Left lung (tissue), 10 donors: Measurements from ENCODE around the gene ACTN4. TPM values are rescaled to one million over a fixed set of nuclear protein-coding genes. Genes with fewer than 3 reads are reported as not detected.

Experiments
- ATAC-seq: fragments of 200-7000 bp; cut with Tn5 transposase; one replicate; pipeline ENCODE4 v1.9.1; 2020; ENCODE audit warnings: moderate library complexity
- DNase-seq, 4 donors: peaks; one replicate each; pipeline ENCODE4 v3.0.0-alpha.2; 2013 to 2020
- H3K27ac ChIP-seq, 2 donors: fragments of 200-600 bp; sonication (generic) in 1 of 2; one replicate each; pipeline versions ENCODE4 v1.5.0 to v1.8.0; 2020 to 2021
- H3K27me3 ChIP-seq, 2 donors: fragments of 200-600 bp; sonication (generic) in 1 of 2; one replicate each; pipeline versions ENCODE4 v1.5.0 to v1.8.0; 2020 to 2021
- H3K36me3 ChIP-seq, 2 donors: fragments of 200-600 bp; sonication (generic) in 1 of 2; one replicate each; pipeline versions ENCODE4 v1.5.0 to v1.8.0; 2020 to 2021
- H3K4me1 ChIP-seq, 2 donors: fragments of 200-600 bp; one replicate each; pipeline ENCODE4 v1.8.0; 2021
- H3K4me3 ChIP-seq, 2 donors: fragments of 200-600 bp; sonication (generic) in 1 of 2; one replicate each; pipeline versions ENCODE4 v1.5.0 to v1.8.0; 2020 to 2021; ENCODE audit warnings: mild to moderate bottlenecking in 1 of 2
- H3K9me3 ChIP-seq, 2 donors: fragments of 200-600 bp; sonication (generic) in 1 of 2; one replicate each; pipeline versions ENCODE4 v1.5.0 to v1.8.0; 2020 to 2021
- intact Hi-C, 2 donors: fragments of 100-400 bp; cut with DNase I; formaldehyde crosslinking; loops; one replicate each; pipeline versions ENCODE4 v1.11.2 to v1.14.2; 2022
- polyA plus RNA-seq, 6 donors: library from polyadenylated mRNA; unstranded; fragments of 120-200 nt; gene quantifications; one replicate each; pipeline ENCODE4 v1.2.1, GENCODE V29; 2013; ENCODE audit not compliant: insufficient read length in 6 of 6
- total RNA-seq, 2 donors: library from RNA; stranded (reverse); fragmentation: NEBNext Ultra II Directional; extraction: Animal tissue kit (Norgen Biotek cat#: 25700); gene quantifications; one replicate each; pipeline ENCODE4 v1.2.1, GENCODE V29; 2021
- TF ChIP-seq, protein P1 (sequence below), 2 donors: fragments of 200-600 bp; sonication (generic) in 1 of 2; IDR thresholded peaks; one replicate each; pipeline versions ENCODE4 v1.5.0 to v1.8.0; 2021; ENCODE audit warnings: antibody characterized with exemption in 2 of 2
- donor health status: DM: no; HTN: yes; CAD: no.
- donor health status: DM: no; HTN: no; CAD: no.

The ACTN4 gene
- total and polyA plus RNA-seq, 8 donors, result 373 to 647 (median 402) TPM

DNA sequence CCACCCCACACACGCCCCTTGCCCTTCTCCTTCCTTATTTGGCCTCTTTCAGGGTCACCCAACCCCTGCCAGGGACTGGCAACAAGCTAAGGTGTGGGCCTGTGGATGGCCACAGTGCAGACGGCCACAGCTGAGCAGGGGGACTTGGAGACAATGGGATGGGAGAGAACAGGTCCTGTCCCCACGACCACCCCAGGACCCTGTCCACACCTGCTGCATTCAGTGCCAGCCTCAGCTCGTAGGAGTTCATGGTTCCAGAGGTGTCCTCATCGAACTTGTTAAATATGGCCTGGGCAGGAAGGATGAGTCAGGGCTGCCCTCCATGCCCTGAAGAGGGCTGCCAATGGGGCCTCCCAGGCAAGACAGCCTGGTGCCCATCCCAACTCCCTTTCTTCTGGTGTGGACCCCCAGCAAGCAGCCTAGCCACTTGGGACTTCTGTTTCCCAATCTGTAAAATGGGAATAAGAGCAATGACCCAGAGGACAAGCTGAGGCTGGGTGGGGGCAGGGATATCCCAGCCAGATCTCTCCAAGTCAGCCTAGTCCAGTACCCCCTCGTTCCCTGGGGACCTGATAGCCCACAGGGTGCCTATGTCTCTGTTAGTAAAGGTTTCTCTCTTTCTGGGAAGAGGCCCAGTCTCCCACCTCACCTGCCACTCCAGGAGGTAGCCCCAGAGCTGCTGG, 86.2 kb downstream of the ACTN4 start:
- no peaks in the 10 kb centered on the region for H3K9me3 ChIP-seq
- H3K27me3 ChIP-seq, result peaks cover 0 to 20% of the 10 kb centered on the region in 2 donors
- ATAC-seq (no peak), DNase-seq (peak in 1 of 4 donors; percentile 32)
- H3K27ac ChIP-seq, result peak overlapping the region in 1 of 2 donors; percentile 70
- no peak overlapping the region for H3K4me3 ChIP-seq
- peaks cover 0 to 36% of the 10 kb centered on the region in 2 donors for H3K36me3 ChIP-seq
- peaks cover 0 to 51% of the 10 kb centered on the region in 2 donors for H3K4me1 ChIP-seq
- TF ChIP-seq, protein P1, sequence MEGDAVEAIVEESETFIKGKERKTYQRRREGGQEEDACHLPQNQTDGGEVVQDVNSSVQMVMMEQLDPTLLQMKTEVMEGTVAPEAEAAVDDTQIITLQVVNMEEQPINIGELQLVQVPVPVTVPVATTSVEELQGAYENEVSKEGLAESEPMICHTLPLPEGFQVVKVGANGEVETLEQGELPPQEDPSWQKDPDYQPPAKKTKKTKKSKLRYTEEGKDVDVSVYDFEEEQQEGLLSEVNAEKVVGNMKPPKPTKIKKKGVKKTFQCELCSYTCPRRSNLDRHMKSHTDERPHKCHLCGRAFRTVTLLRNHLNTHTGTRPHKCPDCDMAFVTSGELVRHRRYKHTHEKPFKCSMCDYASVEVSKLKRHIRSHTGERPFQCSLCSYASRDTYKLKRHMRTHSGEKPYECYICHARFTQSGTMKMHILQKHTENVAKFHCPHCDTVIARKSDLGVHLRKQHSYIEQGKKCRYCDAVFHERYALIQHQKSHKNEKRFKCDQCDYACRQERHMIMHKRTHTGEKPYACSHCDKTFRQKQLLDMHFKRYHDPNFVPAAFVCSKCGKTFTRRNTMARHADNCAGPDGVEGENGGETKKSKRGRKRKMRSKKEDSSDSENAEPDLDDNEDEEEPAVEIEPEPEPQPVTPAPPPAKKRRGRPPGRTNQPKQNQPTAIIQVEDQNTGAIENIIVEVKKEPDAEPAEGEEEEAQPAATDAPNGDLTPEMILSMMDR (IDR thresholded peaks at IDR 0.05), result no peak
- intact Hi-C loops, result no loop called here

DNA sequence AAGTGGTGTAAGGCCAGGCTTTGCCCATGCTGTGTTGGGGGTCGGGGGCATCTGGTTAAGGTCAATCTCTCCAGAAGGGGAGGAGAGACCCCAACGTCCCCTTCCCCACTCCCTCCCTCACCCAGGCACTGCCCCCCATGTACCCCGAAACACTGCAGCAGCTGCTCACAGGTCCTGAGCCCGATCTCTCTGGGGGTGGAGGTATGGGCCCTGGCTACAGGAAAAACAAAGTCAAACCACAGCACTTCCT, 86.7 kb downstream of the ACTN4 start:
- peaks cover 0 to 31% of the 10 kb centered on the region in 2 donors for H3K36me3 ChIP-seq
- TF ChIP-seq, protein P1 (IDR thresholded peaks at IDR 0.05), result no peak
- peak in 1 of 4 donors; percentile 34 for DNase-seq
- intact Hi-C loops, result no loop called here
- H3K4me1 ChIP-seq, result peaks cover 0 to 48% of the 10 kb centered on the region in 2 donors
- no peak for ATAC-seq
- H3K4me3 ChIP-seq, result no peak overlapping the region
- H3K9me3 ChIP-seq, result no peaks in the 10 kb centered on the region
- peaks cover 0 to 20% of the 10 kb centered on the region in 2 donors for H3K27me3 ChIP-seq
- peak overlapping the region; percentile 37 to 70 for H3K27ac ChIP-seq

DNA sequence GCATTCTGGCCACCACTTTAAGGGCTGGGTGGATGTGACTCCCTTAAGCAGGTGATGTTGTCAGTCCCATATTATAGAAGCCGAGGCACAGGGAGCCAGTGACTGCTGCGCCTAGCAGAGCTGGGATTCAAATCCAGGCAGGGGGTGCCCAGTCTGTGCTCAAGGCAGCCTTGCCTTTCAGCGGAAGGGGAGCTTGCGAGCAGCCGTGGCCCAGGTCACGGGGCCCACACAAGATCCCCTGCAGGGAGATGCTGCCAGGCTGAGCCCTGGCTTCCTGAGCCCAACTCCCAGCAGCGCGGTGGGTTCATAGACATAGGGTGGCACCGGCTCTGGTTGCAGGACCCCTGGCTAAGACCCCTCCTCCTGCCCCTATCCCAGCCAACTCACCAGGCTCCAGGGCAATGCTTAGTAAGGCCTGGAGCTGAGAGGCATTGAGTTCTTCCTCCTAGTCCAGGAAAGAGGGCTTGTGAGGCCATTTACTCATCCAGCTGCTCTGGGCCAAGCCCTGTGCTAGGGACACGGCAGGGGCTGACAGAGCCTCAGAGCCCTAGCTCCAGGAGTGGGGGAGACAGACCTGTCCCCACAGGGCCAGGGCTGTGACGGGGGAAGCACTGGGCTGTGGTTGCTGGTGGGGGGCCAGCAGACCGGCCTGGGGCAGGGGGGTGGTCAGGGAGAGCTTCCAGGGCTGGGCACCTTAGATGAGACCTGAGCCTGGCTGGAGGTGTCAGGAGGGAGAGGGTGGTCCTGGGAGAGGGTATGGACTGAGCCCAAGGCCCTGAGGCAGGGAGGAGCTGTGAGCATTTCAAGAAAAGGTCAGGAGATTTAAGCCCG, 87.2 kb downstream of the ACTN4 start:
- intact Hi-C loops, result no loop called here
- peaks cover 0 to 26% of the 10 kb centered on the region in 2 donors for H3K36me3 ChIP-seq
- H3K4me3 ChIP-seq, result no peak overlapping the region
- H3K27me3 ChIP-seq, result peaks cover 0 to 20% of the 10 kb centered on the region in 2 donors
- TF ChIP-seq, protein P1 (IDR thresholded peaks at IDR 0.05), result no peak
- ATAC-seq, result peak; percentile 1
- peak overlapping the region; percentile 37 to 70 for H3K27ac ChIP-seq
- no peaks in the 10 kb centered on the region for H3K9me3 ChIP-seq
- DNase-seq, result peak in 1 of 4 donors; percentile 33
- H3K4me1 ChIP-seq, result peaks cover 0 to 48% of the 10 kb centered on the region in 2 donors

DNA sequence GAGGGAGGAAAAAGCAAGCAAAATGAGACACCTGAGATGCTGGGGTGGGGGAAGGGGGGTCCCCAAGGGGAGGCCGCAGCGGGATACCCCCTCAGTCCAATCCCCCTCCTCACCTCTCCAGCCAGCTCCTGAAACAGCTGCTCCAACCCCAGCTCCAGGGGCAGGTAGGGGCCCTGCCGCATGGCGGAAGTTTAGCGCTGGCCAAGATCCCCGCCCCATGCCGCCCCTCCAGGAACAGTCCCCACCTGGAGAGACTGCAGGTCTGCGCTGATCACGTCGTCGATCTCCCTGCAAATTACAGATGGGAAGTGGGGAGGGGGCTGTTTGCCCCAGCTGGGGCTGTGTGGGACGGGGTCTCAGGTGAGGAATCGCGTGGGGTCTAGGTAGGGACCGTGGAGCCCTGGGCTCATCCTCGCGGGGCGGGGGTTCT, 87.8 kb downstream of the ACTN4 start:
- ATAC-seq (no peak), DNase-seq (no peak)
- H3K9me3 ChIP-seq, result no peaks in the 10 kb centered on the region
- intact Hi-C loops, result no loop called here
- TF ChIP-seq, protein P1 (IDR thresholded peaks at IDR 0.05), result no peak
- peaks cover 0 to 20% of the 10 kb centered on the region in 2 donors for H3K36me3 ChIP-seq
- peak overlapping the region; percentile 37 to 70 for H3K27ac ChIP-seq
- H3K27me3 ChIP-seq, result peaks cover 0 to 20% of the 10 kb centered on the region in 2 donors
- H3K4me1 ChIP-seq, result peaks cover 0 to 48% of the 10 kb centered on the region in 2 donors
- H3K4me3 ChIP-seq, result no peak overlapping the region

DNA sequence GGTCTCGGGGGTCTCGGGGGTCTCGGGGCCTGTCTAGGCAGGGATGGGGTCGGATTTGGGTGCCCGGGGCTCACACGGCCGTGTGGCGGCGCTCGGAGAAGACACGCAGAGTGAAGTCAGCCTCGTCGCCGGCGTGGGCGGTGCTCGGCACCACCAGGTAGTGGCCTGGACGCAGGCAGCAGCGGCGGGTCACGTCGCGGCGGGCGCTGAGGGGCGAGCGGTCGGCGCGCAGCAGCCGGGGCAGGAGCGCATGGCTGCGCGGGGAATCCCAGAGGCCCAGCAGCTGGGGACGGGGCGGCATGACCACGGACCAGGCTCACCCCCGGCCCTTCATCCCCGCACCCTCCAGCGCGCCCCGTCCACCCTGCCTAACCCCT, 88.6 kb downstream of the ACTN4 start:
- Histone ChIP-seq H3K27me3 (peaks cover 0 to 20% of the 10 kb centered on the region in 2 donors), H3K27ac (peak overlapping the region in 1 of 2 donors; percentile 23), H3K36me3 (peaks cover 0 to 13% of the 10 kb centered on the region in 2 donors), H3K4me3 (peak overlapping the region; percentile 22 to 37), H3K4me1 (peaks cover 0 to 47% of the 10 kb centered on the region in 2 donors), H3K9me3 (no peaks in the 10 kb centered on the region)
- peak in 1 of 4 donors; percentile 52 for DNase-seq
- TF ChIP-seq, protein P1 (IDR thresholded peaks at IDR 0.05), result no peak
- peak; percentile 48 for ATAC-seq
- intact Hi-C loops, result no loop called here
